K562 (cell line): Measurements from ENCODE around the gene RBP3. TPM values are rescaled to one million over a fixed set of nuclear protein-coding genes. Genes with fewer than 3 reads are reported as not detected.

Experiments used
- ARID4B ChIP-seq: sonication (generic); formaldehyde crosslinking; IDR thresholded peaks from 2 replicates; pipeline ENCODE4 v1.8.0; 2022; ENCODE audit warnings: mild to moderate bottlenecking, missing genetic modification reagents
- BDP1 ChIP-seq: IDR thresholded peaks from 3 replicates; pipeline ENCODE4 v1.6.1; 2011; ENCODE audit not compliant: insufficient read length, insufficient read depth
- CEBPB ChIP-seq: fragments of 450-650 bp; IDR thresholded peaks from 2 replicates; pipeline ENCODE4 v1.6.1; 2016; ENCODE audit warnings: missing genetic modification characterization, missing compliant biosample characterization
- E2F3 ChIP-seq: fragments of 250-450 bp; sonication (Bioruptor Pico); IDR thresholded peaks from 2 replicates; pipeline ENCODE4 v1.4.0; 2020; ENCODE audit warnings: mild to moderate bottlenecking
- FOXJ2 ChIP-seq: fragments of 200-800 bp; sonication (Bioruptor generic); IDR thresholded peaks from 2 replicates; pipeline ENCODE4 v1.6.1; 2016; ENCODE audit warnings: missing genetic modification characterization, missing compliant biosample characterization
- HCFC1 ChIP-seq: IDR thresholded peaks from 2 replicates; pipeline ENCODE4 v1.6.1; 2012; ENCODE audit warnings: low read depth, low read length, improper control_type of control experiment
- HDAC2 ChIP-seq: fragments of 450-650 bp; IDR thresholded peaks from 2 replicates; pipeline ENCODE4 v1.6.1; 2016; ENCODE audit warnings: mild to moderate bottlenecking
- KDM4B ChIP-seq, 2 experiments: fragments of 450-650 bp in 1 of 2; sonication (generic) in 1 of 2; IDR thresholded peaks; 2 replicates each; pipeline ENCODE4 v1.6.1; 2016 to 2017; ENCODE audit warnings: borderline replicate concordance in 2 of 2, antibody characterized with exemption in 1 of 2, low read depth in 1 of 2, mild to moderate bottlenecking in 1 of 2
- PHTF2 ChIP-seq: fragments of 250-450 bp; sonication (Bioruptor Pico); IDR thresholded peaks from 2 replicates; pipeline ENCODE4 v1.5.0; 2021; ENCODE audit warnings: mild to moderate bottlenecking
- SAFB2 ChIP-seq: fragments of 200-400 bp; formaldehyde crosslinking; IDR thresholded peaks from 2 replicates; pipeline ENCODE4 v1.6.1; 2018; ENCODE audit warnings: borderline replicate concordance, low read length, low read depth, moderate library complexity; ENCODE audit not compliant: severe bottlenecking
- SMAD4 ChIP-seq: fragments of 250-450 bp; sonication (Bioruptor Pico); conservative IDR thresholded peaks from 2 replicates; pipeline ENCODE4 v1.8.0; 2021; ENCODE audit warnings: inconsistent platforms, mild to moderate bottlenecking, moderate library complexity
- SNRNP70 ChIP-seq: fragments of 200-400 bp; formaldehyde crosslinking; optimal IDR thresholded peaks from 2 replicates; pipeline ENCODE3; 2017; ENCODE audit warnings: low read depth, low read length
- SP1 ChIP-seq: sonication (generic); formaldehyde crosslinking; IDR thresholded peaks from 2 replicates; pipeline ENCODE4 v1.8.1; 2022; ENCODE audit warnings: mild to moderate bottlenecking, missing genetic modification reagents
- TFAM ChIP-seq: fragments of 250-450 bp; sonication (Bioruptor Pico); conservative IDR thresholded peaks from 2 replicates; pipeline ENCODE4 v1.5.0; 2021; ENCODE audit warnings: mild to moderate bottlenecking, moderate library complexity
- ZBED1 ChIP-seq: IDR thresholded peaks from 2 replicates; pipeline ENCODE4 v1.6.1; 2014
- ZBTB2 ChIP-seq: fragments of 450-650 bp; IDR thresholded peaks from 2 replicates; pipeline ENCODE4 v1.6.1; 2016; ENCODE audit warnings: antibody characterized with exemption
- ZFPM2 ChIP-seq: fragments of 250-450 bp; sonication (Bioruptor Pico); IDR thresholded peaks from 2 replicates; pipeline ENCODE4 v1.5.1; 2022; ENCODE audit warnings: mild to moderate bottlenecking
- ZNF384 ChIP-seq: IDR thresholded peaks from 2 replicates; pipeline ENCODE4 v1.6.1; 2012; ENCODE audit warnings: low read depth, low read length, improper control_type of control experiment
- ZNF551 ChIP-seq: fragments of 250-450 bp; sonication (Bioruptor Pico); IDR thresholded peaks from 2 replicates; pipeline ENCODE4 v1.5.0; 2021; ENCODE audit warnings: mild to moderate bottlenecking, moderate library complexity
- ZNF592 ChIP-seq: fragments of 450-650 bp; IDR thresholded peaks from 2 replicates; pipeline ENCODE4 v1.6.1; 2017; ENCODE audit warnings: antibody characterized with exemption, mild to moderate bottlenecking
- polyA plus RNA-seq, 8 experiments: library from polyadenylated mRNA; depleted of rRNA in 4 of 8; stranded (reverse) in 5 of 8; unstranded in 3 of 8; fragments of >200 nt; fragmentation: Nextera tagmentation in 2 of 8; fragmentation: Illumina TruSeq in 1 of 8; extraction: Ambion mirVana in 2 of 8; extraction: Trizol in 1 of 8; gene quantifications; 2 replicates each; pipeline versions ENCODE4 v1.2.1 to v1.2.3, GENCODE V29; 2011 to 2014; ENCODE audit warnings: inconsistent platforms in 1 of 8, missing spikeins in 1 of 8
- total RNA-seq, 7 experiments: library from RNA; depleted of rRNA in 6 of 7; stranded (reverse); fragments of >200 nt in 6 of 7; fragmentation: Illumina TruSeq in 2 of 7; extraction: Trizol in 2 of 7; gene quantifications; 2 replicates each; pipeline versions ENCODE4 v1.2.1 to v1.2.3, GENCODE V29; 2011 to 2021; ENCODE audit warnings: low replicate concordance in 1 of 7

Gene RBP3
- total and polyA plus RNA-seq, 9 of the 15 experiments (the other 6 are each of a cell fraction or from before 2014, with no cell fraction given), result not detected

GRCh38 chr10:47322300-47323061 is 25.7 kb upstream of the RBP3 start, which contains the start of gene GDF2 (continued):
- TF ChIP-seq ARID4B (CRISPR knock-in tag), result no peak
- TF ChIP-seq ZNF384, result no peak
- no peak for TF ChIP-seq ZBED1
- peak; percentile 63; the same call in 1 of the 2 replicates for TF ChIP-seq SMAD4
- no peak for TF ChIP-seq ZFPM2 (CRISPR knock-in tag)
- TF ChIP-seq FOXJ2 (tag), result no peak
- TF ChIP-seq SAFB2, result no peak
- TF ChIP-seq BDP1, result no peak
- TF ChIP-seq E2F3 (CRISPR knock-in tag), result no peak
- TF ChIP-seq ZBTB2, result no peak
- peak; percentile 60; the same call in 1 of the 2 replicates for TF ChIP-seq HDAC2
- TF ChIP-seq SP1 (CRISPR knock-in tag), result no peak
- TF ChIP-seq KDM4B (IDR thresholded peaks at IDR 0.05; ENCODE audit: borderline replicate concordance in 2 of 2, low read depth in 1 of 2), result no peak
- no peak for TF ChIP-seq PHTF2 (CRISPR knock-in tag)
- no peak for TF ChIP-seq HCFC1
- no peak for TF ChIP-seq SNRNP70
- TF ChIP-seq ZNF551 (CRISPR knock-in tag), result no peak
- TF ChIP-seq TFAM (CRISPR knock-in tag), result no peak
- no peak for TF ChIP-seq CEBPB
- TF ChIP-seq ZNF592, result peak; percentile 47; the same call in 1 of the 2 replicates
